ENCODE results near the gene UGCG.

Gene UGCG

GRCh38 chr9:111975709-111976108 is 79.1 kb downstream of the UGCG start:
- H3K27ac ChIP-seq (ENCODE audit: low read depth, low read length), result no peak overlapping the region
- H3K9me2 ChIP-seq (replicated peaks; ENCODE audit: insufficient read depth, low read length), result no peaks in the 10 kb centered on the region
- H3K9ac ChIP-seq (ENCODE audit: low read length), result no peak overlapping the region
- no peak overlapping the region for H3K4me2 ChIP-seq (ENCODE audit: low read depth, low read length, poor library complexity, severe bottlenecking)
- no peaks in the 10 kb centered on the region for H3K79me2 ChIP-seq (ENCODE audit: insufficient read depth, low read length)
- H3K36me3 ChIP-seq (ENCODE audit: low read length), result no peaks in the 10 kb centered on the region
- no peaks in the 10 kb centered on the region for H3F3A ChIP-seq (ENCODE audit: insufficient read depth)
- H3K27me3 ChIP-seq (ENCODE audit: low read length), result no peaks in the 10 kb centered on the region
- H4K20me1 ChIP-seq (ENCODE audit: low read depth, low read length), result no peaks in the 10 kb centered on the region
- H3K4me3 ChIP-seq (ENCODE audit: insufficient read depth, low read length, poor library complexity, severe bottlenecking), result no peak overlapping the region
- TF ChIP-seq EZH2phosphoT487 (conservative IDR thresholded peaks at IDR 0.05; ENCODE audit: low read length) (no peak), CTCF (IDR thresholded peaks at IDR 0.05; ENCODE audit: insufficient read depth, low read length, poor library complexity, severe bottlenecking) (peak; percentile 36)
- H2AFZ ChIP-seq (ENCODE audit: low read depth, low read length, severe bottlenecking), result no peak overlapping the region
- no peaks in the 10 kb centered on the region for H3K9me3 ChIP-seq (ENCODE audit: insufficient read depth, low read length)

- H3K4me3 ChIP-seq (ENCODE audit: insufficient read depth, low read length, poor library complexity, severe bottlenecking), result no peak overlapping the region
- H3K9ac ChIP-seq (ENCODE audit: low read length), result no peak overlapping the region
- no peaks in the 10 kb centered on the region for H4K20me1 ChIP-seq (ENCODE audit: low read depth, low read length)
- H3K4me2 ChIP-seq (ENCODE audit: low read depth, low read length, poor library complexity, severe bottlenecking), result no peak overlapping the region
- no peak overlapping the region for H3K27ac ChIP-seq (ENCODE audit: low read depth, low read length)
- no peaks in the 10 kb centered on the region for H3K9me2 ChIP-seq (replicated peaks; ENCODE audit: insufficient read depth, low read length)
- no peaks in the 10 kb centered on the region for H3K27me3 ChIP-seq (ENCODE audit: low read length)
- no peak overlapping the region for H2AFZ ChIP-seq (ENCODE audit: low read depth, low read length, severe bottlenecking)
- no peaks in the 10 kb centered on the region for H3K36me3 ChIP-seq (ENCODE audit: low read length)
- TF ChIP-seq CTCF (IDR thresholded peaks at IDR 0.05; ENCODE audit: insufficient read depth, low read length, poor library complexity, severe bottlenecking), result no peak
- no peak for TF ChIP-seq EZH2phosphoT487 (conservative IDR thresholded peaks at IDR 0.05; ENCODE audit: low read length)
- H3K79me2 ChIP-seq (ENCODE audit: insufficient read depth, low read length), result no peaks in the 10 kb centered on the region
- no peaks in the 10 kb centered on the region for H3K9me3 ChIP-seq (ENCODE audit: insufficient read depth, low read length)
- H3F3A ChIP-seq (ENCODE audit: insufficient read depth), result peaks cover 19% of the 10 kb centered on the region
Measured at GRCh38 chr9:111978616-111979015, 82.0 kb downstream of the UGCG start.

GRCh38 chr9:111979561-111979960 is 82.9 kb downstream of the UGCG start:
- Histone ChIP-seq H3K4me3 (ENCODE audit: insufficient read depth, low read length, poor library complexity, severe bottlenecking) (no peak overlapping the region), H3K9me3 (ENCODE audit: insufficient read depth, low read length) (no peaks in the 10 kb centered on the region), H3K79me2 (ENCODE audit: insufficient read depth, low read length) (no peaks in the 10 kb centered on the region), H3K36me3 (ENCODE audit: low read length) (no peaks in the 10 kb centered on the region), H3K27ac (ENCODE audit: low read depth, low read length) (no peak overlapping the region), H2AFZ (ENCODE audit: low read depth, low read length, severe bottlenecking) (no peak overlapping the region), H4K20me1 (ENCODE audit: low read depth, low read length) (no peaks in the 10 kb centered on the region), H3K27me3 (ENCODE audit: low read length) (no peaks in the 10 kb centered on the region), H3K4me2 (ENCODE audit: low read depth, low read length, poor library complexity, severe bottlenecking) (no peak overlapping the region), H3K9me2 (replicated peaks; ENCODE audit: insufficient read depth, low read length) (no peaks in the 10 kb centered on the region), H3F3A (ENCODE audit: insufficient read depth) (peaks cover 28% of the 10 kb centered on the region), H3K9ac (ENCODE audit: low read length) (no peak overlapping the region)
- no peak for TF ChIP-seq EZH2phosphoT487 (conservative IDR thresholded peaks at IDR 0.05; ENCODE audit: low read length)
- no peak for TF ChIP-seq CTCF (IDR thresholded peaks at IDR 0.05; ENCODE audit: insufficient read depth, low read length, poor library complexity, severe bottlenecking)

All from SU-DHL-6 (cell line).